Measurements from ENCODE around the gene PDE1A.

Gene PDE1A

DNA sequence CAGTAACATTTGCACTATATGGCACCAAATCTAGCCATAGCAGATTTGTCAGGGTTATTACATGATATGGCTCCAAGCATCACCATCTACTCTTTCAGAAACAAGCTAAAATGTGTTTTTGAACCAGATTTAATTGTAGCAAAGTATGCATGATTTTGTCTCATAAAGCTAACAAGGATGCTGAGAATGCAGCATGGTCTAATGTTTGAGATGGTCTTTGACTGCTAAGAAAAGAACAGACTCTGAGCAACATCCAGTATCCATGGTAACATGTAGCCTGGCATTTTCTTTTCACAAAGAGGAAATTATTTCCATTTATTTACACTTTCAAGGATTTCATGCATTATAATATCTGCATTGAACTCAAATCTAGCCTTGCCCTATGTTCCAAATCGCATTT, 206.5 kb downstream of the PDE1A start:
- in situ Hi-C loops (cut with MboI; ENCODE audit: low sequenced_read_pairs), result no loop called here

DNA sequence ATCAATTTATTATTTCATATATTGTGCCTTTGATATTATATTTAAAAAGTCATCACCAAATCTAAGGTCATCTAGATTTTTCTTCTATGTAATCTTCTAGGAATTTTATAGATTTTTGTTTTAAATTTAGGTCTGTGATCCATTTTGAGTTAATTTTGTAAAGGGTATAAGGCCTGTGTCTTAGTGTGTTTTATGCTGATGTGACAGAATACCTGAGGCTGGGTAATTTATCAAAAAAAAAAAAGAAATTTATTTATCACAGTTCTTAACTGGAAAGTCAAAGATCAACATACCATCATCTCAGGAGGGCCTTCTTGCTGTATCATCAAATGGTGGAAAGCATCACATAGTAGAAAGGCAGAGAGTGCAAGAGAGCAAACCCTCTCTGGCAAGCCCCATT, 216.2 kb downstream of the PDE1A start:
- in situ Hi-C loops (cut with MboI; ENCODE audit: low sequenced_read_pairs), result no loop called here

DNA sequence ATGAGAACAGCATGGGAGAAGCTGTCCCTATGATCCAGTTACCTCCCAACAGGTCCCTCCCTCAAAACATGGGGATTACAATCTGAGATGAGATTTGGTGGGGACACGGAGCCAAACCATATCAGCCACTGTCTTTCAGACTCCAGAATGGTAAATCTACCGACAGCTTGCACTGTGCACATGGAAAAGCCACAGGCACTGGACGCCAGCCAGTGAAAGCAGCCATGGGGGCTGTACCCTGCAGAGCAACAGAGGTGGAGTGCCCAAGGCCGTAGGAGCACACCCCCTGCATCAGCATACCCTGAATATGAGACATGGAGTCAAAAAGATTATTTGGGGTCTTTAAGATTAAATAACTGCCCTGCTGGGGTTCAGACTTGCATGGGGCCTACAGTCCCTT, 218.4 kb downstream of the PDE1A start:
- in situ Hi-C loops (cut with MboI; ENCODE audit: low sequenced_read_pairs), result no loop called here

DNA sequence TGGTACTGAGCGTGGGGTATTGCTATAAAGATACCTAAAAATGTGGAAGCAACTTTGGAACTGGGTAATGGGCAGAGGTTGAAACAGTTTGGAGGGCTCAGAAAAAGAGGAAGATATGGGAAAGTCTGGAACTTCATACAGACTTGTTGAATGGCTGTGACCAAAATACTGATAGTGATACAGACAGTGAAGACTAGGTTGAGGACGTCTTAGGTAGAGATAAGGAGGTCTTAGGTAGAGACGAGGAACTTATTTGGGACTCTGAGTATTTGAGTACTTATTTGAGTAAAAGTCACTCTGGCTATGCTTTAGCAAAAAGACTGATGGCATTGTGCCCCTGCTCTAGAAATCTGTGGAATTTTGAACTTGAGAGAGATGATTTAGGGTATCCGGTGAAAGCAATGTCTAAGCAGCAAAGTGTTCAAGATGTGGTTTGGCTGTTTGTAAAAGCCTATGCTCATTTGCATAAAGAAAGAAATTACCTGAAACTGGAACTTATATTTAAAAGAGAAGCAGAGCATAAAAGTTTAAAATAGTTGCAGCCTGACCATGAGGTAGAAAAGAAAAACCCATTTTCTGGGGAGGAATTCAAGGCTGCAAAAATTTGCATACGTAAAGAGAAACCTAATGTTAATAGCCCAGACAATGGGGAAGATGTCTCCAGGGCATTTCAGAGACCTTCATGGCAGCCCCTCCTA, 219.6 kb downstream of the PDE1A start:
- in situ Hi-C loops (cut with MboI; ENCODE audit: low sequenced_read_pairs), result no loop called here

DNA sequence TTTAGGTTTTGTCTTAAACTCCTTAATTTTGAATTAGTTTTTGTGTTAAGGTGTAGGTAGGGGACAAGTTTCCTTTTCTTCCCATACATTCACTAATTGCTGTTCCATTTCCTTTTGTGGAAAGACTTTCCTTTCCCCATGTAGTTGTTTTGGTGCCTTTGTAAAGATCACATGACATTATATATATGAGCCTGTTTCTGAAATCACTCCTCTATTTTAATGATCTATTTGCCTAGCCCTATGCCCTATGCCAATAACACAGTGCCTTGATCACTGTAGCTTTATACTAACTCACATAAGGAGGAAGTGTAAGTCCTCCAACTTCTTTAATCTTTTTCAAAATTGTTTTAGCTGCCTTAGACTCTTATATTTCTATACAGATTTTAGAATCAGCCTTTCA, 229.3 kb downstream of the PDE1A start:
- in situ Hi-C loops (cut with MboI; ENCODE audit: low sequenced_read_pairs), result loop anchor here (25.0 kb wide), 1 partner anchor 465 kb away; no protein-coding TSS in a partner anchor

DNA sequence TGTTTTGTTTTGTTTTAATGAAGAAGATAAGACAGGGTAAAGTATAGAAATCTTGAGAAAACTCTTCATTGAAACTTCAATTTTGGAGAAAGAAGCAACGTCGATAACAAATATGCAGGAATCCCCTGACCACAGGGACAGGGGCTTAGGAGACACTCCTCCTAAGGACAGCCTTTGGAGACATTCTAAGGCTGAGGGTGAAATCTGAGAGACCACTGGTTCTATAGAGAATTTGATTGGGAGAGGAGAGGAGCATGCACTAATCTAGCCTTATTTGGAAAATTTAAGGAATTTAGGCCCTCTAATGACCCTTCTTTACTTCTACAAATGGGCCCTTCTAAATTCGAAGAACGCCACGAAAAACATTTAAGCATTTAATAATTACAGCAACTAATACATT, 233.5 kb downstream of the PDE1A start:
- in situ Hi-C loops (cut with MboI; ENCODE audit: low sequenced_read_pairs), result loop anchor here (25.0 kb wide), 1 partner anchor 469 kb away; no protein-coding TSS in a partner anchor

DNA sequence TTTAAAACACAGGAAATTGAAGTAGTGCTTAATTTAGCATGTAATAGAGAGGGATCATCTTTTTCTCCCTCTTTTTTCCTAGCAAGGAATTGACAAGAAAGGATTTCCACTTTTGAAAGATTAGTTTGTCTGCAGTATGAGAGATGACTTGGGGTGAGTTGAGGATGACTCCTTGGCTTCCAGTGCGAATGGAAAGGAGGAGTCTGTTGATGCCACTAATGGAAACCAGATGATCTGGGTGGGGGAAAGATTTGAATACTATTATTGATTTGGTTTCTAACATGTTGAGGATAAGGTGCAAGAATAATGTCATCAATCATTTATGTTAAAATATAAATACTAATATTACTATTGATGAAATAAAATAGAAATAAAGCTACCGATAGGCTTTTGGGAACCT, 235.8 kb downstream of the PDE1A start:
- in situ Hi-C loops (cut with MboI; ENCODE audit: low sequenced_read_pairs), result loop anchor here (25.0 kb wide), 1 partner anchor 471 kb away; no protein-coding TSS in a partner anchor

DNA sequence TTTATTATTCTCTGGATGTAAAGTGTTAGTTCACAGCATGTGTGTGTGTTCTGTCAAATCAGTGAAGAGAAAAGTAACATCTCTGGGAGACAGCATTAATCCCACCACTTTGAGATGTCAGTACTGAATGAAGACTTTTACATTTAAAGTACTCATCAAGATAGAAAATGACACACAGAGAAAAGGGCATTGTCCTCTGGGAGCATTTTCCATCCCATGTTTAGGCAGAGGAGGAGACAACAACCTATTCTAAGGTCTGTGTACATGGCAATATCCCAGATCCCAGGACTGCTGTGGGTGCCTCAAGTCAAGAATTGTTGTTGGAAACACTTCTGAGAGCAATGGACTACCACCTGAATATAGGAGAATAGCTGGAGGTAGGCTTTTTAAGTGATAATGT, 239.7 kb downstream of the PDE1A start:
- in situ Hi-C loops (cut with MboI; ENCODE audit: low sequenced_read_pairs), result loop anchor here (25.0 kb wide), 1 partner anchor 475 kb away; no protein-coding TSS in a partner anchor

DNA sequence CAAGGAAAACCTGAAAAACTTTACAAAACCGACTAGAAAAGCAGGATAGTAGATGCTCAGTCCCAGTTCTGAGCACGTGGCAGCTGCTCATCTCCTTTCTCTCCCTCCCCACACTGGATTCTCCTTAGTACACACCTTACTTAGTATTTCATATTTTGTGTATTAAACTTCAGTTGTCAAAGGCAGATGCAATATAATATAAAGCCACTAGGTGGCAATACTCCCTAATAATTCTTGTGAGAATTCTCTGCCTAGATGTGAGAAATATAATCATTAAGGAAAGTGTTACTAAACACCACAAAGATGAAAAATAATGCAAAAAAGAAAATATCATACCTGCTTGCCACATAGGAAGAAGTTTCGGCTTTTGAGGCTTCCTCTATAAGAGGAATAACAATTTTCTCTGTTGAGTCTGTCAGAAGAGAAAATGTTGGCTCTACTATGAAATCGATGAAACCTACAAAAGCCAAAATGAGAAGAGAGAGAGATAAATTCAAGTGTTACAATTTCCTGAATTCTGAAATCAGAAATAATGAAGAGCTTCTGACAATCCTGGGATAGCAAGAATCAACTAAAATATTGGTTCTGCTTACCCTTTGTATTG, 240.6 kb downstream of the PDE1A start:
- in situ Hi-C loops (cut with MboI; ENCODE audit: low sequenced_read_pairs), result loop anchor here (25.0 kb wide), 1 partner anchor 476 kb away; no protein-coding TSS in a partner anchor

DNA sequence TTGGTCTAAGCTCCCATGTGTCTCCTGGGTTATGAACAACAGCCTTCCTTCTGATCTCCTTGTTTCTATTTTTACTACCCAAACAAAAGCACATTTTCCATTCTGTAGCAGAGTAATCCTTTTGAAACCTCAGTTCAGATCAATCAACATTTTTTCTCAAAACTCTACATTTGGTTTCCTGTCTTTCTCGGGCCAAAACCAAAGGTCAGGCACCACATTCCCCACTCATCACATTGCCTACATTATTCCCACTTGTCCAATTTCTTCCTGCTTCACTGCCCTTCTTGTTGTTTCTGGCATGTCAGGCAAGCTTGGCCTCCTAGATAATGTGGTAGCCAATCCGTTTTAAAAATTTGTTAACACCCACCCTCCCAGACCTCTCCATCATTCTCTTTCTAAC, 244.4 kb downstream of the PDE1A start:
- in situ Hi-C loops (cut with MboI; ENCODE audit: low sequenced_read_pairs), result loop anchor here (25.0 kb wide), 1 partner anchor 480 kb away; no protein-coding TSS in a partner anchor

DNA sequence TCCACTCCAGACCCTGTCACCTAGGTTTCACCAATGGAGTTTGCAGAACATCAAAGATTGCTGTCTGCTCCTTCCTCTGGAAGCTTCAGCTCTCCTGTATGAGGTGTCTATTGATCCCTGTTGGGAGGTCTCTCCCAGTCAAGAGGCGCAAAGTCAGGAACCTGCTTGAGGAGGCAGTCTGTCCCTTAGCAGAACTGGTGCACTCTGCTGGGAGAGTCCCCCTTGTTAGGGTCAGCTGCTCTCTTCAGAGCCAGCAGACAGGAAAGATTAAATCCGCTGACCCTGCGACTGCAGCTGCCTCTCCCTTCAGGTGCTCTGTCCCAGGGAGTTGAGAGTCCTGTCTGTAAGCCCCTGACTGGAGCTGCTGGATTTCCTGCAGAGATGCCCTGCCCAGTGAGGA, 245.5 kb downstream of the PDE1A start:
- in situ Hi-C loops (cut with MboI; ENCODE audit: low sequenced_read_pairs), result loop anchor here (25.0 kb wide), 1 partner anchor 481 kb away; no protein-coding TSS in a partner anchor

DNA sequence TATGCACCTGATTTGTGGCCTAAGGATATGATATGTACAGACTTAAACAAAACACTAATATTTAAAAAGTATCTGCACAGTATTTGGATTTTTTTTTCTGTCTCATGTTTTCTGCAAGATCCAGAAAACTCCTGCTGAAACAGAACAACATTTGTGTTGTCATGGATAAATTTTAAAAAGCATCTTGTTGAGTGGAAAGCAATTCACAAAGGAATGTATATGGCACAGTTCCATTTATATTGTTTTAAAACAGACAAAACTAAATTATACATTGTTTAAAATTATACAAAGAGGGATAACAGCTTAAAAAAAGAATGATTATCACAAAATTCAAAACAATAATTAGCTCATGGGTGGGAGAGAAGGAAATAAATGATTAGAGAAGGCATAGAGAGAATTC, 247.7 kb downstream of the PDE1A start:
- in situ Hi-C loops (cut with MboI; ENCODE audit: low sequenced_read_pairs), result loop anchor here (25.0 kb wide), 1 partner anchor 483 kb away; no protein-coding TSS in a partner anchor

DNA sequence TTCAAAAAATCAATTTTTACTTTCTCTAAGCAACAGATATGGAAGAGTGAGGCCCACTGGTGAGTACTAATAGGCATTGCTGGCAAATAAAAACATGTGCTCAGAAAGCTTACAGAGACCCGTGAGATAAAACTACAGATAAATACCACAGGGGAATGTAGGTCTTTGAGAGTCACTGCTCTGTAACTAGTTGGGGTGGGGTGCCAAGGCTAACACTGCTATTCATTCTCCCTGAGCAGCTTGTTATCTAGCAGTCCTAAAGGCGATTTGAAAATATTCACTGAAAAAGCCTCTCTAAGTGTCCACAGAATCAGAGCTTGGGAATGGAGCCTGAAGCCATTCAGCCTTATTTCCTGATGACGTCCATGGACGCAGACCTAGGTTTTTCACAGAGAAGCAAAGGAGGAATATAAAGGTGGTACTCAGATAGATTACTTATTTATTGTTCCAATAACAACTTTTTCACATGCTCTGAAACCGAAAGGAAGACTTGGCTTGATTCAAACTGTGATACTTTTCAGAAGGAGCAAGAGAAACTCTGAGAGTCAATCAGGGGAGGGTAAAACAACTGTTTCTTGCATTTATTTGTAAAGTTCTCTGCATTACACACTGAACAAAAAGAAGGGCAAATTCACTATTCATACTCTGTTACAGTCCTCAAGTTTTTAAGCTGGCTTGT, 252.8 kb downstream of the PDE1A start:
- in situ Hi-C loops (cut with MboI; ENCODE audit: low sequenced_read_pairs), result no loop called here

DNA sequence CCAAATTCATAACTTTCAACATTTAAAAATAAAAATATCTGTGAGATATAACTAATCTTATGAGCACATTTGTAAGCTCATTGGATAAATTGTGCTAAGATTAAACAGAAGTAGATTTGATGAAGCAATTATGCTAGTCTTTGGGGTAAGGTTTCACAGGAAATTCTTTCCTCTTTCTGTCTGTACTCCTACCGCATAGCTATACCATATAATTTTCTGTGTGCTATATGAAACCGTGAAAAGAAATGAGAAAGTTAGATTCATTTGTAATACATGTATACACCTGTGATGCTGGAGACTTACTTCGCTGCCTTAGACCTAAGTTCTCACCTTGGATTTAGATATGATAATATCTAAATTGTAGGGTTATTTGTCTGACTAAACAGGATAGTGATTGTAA, 256.5 kb downstream of the PDE1A start:
- in situ Hi-C loops (cut with MboI; ENCODE audit: low sequenced_read_pairs), result no loop called here

DNA sequence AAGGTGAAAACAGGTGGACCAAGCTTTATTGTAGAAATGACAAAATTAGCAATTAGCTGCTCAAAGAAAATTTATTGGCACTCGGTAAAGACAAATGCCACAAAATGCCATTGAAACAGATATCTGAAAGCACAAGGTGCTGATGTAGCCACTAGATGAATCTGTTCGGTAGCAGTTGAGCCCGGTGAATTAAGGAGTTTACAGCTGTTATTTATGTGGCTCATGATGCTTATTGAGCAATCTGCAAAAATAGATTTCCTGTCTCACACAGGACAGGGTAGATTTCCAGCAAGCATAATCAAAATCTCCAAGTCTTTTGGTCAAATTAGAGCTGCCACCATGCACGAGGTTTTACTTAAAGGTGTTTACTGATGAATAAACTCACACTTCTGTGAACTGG, 259.0 kb downstream of the PDE1A start:
- in situ Hi-C loops (cut with MboI; ENCODE audit: low sequenced_read_pairs), result no loop called here

DNA sequence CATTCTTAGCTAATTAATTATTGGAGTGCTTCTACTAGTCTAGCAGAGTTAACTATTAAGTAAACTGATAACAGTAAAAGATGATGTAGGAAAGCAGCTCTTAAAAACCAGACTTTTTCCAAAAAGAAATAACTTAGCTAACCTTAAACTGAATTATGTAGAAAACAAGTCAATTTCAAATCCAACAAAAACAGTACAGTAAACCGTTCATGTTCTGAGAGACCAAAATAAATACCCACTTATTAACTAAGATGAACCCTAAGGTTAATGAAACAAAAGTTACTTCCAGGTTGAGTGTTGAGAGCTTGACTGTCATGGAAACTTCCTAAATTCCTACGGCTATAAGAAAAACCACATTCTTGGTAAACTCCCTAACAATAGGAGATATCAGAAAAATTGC, 260.0 kb downstream of the PDE1A start:
- in situ Hi-C loops (cut with MboI; ENCODE audit: low sequenced_read_pairs), result no loop called here

DNA sequence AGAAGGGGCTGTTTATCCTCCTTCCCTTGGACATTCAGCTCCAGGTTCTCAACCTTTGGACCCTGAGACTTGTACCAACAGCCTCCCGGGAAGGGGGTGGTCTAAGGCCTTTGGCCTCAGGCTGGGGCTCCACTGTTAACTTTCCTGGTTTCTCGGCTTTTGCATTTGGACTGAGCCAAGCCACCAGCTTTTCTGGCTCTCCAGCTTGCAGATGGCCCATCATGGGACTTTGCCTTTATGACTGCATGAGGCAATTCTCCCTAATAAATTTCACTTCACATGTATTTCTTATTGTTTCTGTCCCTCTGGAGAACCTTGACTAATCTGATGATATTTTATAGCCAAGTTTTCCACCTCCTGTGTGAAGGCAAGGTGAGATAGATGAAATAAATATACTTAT, 260.4 kb downstream of the PDE1A start:
- in situ Hi-C loops (cut with MboI; ENCODE audit: low sequenced_read_pairs), result no loop called here

DNA sequence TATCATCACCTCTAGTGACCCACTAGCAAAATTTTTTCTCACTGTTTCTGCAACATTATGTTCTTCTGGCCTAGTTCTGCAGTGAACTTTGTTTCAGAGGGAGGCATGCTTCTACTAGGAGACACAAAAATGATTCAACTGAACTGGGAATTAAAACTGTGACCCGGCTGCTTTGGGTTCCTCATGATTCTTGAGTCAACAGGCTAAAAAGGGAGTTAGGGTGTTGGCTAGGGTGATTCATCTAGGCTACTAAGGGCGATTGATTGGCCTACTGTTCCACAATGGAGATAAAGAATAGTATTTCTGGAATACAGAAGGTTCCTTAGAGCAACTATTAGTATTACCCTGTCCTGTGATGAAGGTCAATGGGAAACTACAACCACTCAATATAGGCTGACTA, 261.6 kb downstream of the PDE1A start:
- in situ Hi-C loops (cut with MboI; ENCODE audit: low sequenced_read_pairs), result no loop called here

DNA sequence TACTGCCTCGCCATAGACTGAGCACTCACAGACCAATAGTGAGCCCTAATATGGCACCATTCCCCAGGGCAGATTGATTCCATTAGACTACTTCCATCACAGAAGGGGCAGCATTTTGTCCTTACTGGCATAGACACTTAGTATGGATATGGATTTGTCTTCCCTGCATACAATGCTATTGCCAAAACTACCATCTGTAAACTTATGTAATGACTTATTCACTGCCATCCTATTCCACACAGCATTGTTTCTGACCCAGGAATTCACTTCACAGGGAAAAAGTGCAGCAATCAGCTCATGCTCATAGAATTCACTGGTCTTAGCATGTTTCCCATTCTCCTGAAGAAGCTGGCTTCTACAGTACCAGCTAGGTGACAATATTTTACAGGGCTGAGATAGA, 262.1 kb downstream of the PDE1A start:
- in situ Hi-C loops (cut with MboI; ENCODE audit: low sequenced_read_pairs), result no loop called here

DNA sequence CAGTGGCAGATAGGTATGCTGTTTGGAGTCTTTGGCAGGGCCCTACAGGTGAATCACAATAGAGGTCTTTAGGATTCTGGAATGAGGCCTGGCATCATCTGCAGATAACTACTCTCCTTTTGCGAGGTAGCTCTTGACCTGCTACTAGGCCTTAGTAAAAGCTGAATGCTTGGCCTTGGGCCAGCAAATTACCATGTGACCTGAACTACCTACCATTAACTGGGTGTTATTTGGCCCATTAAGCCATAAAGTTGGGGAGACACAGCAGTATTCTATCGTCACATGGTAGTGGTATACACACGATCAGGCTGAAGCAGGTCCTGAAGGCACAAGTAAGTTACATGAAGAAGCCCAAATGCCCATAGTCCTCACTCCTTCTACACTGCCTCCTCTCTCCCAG, 263.0 kb downstream of the PDE1A start:
- in situ Hi-C loops (cut with MboI; ENCODE audit: low sequenced_read_pairs), result no loop called here

DNA sequence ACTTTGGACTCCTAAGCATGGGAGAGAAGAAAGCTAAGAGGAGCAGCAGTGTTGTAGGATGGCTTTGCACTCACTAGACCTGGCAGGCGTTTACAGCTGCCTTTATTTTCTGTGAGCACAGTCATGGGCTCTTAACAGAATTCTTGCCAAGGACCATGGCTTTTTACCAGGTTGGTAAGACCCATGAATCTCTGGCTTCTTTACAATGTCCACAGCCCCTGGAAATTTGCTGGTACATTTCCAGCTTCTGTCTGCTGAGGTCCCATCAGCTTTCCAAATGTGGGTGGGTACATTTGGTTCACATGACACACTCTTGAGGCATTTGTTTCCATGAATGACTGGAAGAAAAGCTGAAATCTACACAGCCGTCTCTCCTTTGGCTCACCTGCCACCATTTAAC, 278.5 kb downstream of the PDE1A start:
- in situ Hi-C loops (cut with MboI; ENCODE audit: low sequenced_read_pairs), result no loop called here

DNA sequence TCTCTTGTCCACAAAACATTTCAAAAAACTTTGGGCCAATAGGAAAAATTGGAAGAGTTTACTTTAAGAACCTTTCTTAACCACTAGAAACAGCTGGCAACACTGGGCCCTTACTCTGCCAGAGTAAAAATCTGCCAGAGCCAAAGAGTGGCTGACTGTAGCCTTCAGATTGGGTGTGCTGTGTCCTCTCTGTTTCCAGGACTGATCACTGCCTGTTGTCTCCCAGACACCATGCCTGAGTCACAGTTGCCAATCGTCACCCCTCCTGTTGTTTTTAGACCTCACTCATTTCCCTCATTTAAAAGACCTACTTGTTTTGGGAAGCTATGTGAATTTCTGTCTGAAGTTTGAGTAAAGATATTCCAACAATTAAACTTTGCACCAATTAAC, 282.1 kb downstream of the PDE1A start:
- in situ Hi-C loops (cut with MboI; ENCODE audit: low sequenced_read_pairs), result no loop called here

All from HL-60/S4 (cell line).